Measurements from ENCODE around the gene HIVEP3. TPM values are rescaled to one million over a fixed set of nuclear protein-coding genes. Genes with fewer than 3 reads are reported as not detected.

Gene HIVEP3
- total RNA-seq, 1 donor from 2014 or later = 10.1 TPM

GRCh38 chr1:41484402-41485241 is 434.1 kb downstream of the HIVEP3 start, which contains the start of gene EDN2:
Gene EDN2, minus strand, starts transcription at chr1:41484683. Its CDS starts 82 bp downstream, at chr1:41484601.
- peak; percentile 85 for DNase-seq (ENCODE audit: low spot score)

DNA sequence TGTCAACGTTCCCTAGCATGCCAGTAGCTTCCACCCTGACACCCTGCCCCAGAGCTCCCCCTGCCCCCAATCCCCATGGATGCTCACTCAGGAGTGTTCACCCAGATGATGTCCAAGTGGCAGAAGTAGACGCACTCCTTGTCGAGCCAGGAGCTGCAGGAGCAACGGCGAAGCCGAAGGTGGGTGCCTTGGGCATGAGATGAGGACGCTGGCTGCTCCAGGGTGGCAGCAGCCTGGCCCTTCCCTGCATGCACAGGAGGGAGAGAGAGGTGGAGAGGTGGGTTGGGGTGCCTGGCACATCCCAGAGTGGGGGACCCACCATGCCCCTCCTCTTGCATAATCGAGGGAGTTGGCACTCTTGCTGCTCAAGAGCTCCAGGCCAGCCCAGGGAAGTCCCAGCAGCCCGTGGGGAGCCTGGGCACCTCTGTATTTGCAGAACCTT is 434.7 kb downstream of the HIVEP3 start:
- no peak for DNase-seq (ENCODE audit: low spot score)

DNA sequence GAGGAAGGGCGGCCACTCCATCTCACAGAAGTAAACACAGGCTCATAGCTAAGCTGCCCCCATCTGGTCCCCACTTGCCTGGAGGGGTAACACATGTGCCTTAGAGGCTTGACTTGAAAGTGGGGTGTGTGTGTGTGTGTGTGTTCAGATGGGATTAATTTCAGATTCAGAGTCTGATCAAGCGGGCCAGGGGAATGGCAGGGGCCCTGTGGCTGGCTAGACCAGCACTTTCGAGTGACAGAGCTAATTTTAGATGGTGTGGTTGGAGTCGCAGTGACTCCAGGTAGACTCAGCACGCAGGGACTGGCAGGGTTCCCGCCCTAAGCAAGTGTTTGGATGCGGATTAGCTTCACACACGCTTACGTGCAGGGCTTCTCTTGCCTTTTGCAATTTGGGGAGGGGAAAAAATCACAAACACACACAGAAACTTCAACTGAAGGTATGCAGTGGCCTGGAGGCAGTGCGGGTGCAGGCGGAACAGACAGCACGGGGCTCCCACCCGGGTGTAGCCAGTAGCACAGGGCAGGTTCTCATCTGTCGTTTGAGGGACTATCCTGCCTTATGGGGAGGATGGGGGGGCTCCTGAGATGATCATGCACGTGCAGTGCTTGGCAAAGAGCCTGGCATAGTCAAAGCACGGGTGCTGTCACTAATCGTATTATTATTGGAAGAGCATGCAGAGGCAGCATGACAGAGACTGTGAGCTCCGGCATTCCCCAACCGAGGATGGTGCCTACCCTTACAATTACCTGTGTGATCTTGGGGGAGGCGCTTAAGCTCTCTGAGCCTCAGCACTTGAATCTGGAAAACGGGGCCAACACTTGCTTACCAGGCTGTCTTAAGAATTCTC is 435.5 kb downstream of the HIVEP3 start:
- DNase-seq (ENCODE audit: low spot score) = no peak

- peak; percentile 88 for DNase-seq (ENCODE audit: low spot score)
Measured at GRCh38 chr1:41482001-41482765, 436.5 kb downstream of the HIVEP3 start.

DNA sequence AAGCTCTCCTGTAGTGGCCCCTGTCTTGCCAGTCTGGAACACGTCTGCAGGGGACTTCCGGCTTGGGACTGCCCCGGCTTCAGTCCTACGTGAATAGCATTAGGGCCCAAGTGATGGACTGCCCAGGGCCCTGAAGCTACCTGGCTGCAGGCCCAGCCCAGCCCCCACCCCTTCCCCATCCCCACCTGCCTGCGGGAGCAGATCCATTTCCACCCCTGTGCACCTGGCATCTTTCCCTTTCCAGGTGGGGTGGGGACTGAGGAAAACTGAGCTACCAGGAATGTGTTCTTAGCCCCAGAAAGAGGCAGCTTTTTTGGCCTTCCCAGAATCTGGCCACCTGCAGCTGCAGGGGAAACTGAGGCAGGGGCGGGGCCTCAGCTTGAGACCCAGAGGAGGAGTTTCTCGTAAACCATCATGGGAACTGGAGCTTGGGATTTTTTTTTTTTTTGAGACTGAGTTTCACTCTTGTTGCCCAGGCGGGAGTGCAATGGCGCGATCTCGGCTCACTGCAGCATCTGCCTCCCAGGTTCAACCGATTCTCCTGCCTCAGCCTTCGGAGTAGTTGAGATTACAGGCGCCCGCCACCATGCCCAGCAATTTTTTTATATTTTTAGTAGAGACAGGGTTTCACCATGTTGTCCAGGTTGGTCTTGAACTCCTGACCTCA is 437.5 kb downstream of the HIVEP3 start:
- no peak for DNase-seq (ENCODE audit: low spot score)

DNA sequence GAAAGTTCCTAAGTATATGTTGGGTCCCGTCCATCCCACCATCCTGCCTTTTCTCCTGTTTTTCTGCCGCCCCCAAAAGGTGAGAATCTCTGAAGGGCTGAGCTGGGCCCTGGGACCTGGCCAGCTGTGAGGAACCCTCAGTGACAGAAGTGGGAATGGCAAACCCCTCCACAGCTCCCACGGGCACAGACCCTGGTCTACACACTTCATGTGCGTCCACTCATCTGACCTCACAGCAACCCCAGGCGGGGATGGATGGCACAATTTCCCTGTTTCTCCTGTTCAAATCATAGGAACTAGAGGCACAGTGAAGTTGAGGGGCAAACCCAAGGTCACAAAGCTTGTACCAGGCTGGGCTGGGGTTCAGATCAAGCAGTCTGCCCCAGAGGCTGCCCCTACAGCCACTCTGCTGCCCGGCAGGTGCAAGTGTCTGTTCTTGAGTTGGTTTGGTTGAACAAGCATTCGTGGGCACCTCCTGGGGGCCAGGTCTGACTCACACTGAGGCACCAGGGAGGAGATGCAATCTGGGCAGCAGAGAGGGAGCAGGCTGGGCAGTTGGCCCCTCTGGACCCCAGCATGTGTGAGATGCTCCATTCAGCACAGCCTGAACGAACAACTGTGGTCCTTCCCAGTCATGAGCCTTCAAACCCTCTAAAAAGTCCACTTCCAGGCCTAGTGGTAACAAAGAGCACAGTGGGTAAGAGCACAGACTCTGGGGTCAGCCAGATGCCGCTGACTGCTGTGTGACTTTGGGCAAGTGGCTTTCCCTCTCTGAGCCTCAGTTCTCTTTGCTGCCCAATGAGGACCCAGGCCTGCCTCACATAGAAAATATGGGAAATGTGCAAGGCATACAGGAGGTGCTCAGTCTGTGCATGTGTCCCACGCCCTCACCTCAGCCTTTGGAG is 438.3 kb downstream of the HIVEP3 start:
- DNase-seq (ENCODE audit: low spot score) = no peak

- DNase-seq (ENCODE audit: low spot score) = no peak
Measured at GRCh38 chr1:41479808-41480160, 438.9 kb downstream of the HIVEP3 start.

DNA sequence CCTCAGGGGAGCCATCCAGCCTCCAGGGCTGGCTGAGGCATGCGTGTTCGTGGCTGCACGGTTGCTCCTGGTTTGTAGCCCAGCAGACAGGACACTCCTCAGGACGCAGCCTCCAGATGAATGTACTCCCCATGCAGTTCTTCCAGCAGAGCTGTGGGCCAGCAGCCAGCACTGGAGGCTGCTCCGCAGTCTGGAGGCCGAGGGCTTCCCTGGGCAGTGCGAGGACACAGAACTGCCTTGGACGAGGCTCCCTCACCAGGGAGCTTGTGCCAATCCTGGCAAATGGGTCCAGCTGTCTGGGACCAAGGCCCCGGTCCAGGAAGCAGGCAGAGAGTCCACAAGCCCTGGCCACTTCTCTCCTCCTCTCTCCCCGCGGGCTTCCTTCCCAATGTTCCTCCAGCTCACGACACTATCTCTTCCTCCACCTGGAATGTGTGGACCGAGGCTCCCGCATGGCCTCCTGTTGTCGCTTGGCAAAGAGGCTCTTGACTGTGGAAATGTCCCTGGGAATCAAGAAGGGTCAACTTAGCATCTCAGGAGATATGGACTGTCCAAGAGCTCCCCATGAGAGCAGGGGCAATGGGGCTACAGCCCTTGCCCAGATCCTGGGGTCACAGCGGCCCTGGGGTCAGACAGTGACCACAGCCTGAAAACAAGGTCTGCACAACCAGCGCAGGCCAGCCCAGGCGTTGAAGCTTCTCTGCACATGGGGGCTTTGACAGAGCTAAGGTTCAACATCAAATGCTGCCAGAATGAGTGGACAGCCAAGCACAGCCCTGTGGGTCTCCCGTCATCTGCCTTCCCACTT is 439.5 kb downstream of the HIVEP3 start:
- no peak for DNase-seq (ENCODE audit: low spot score)

- no peak for DNase-seq (ENCODE audit: low spot score)
Measured at GRCh38 chr1:41478118-41478748, 440.5 kb downstream of the HIVEP3 start.

GRCh38 chr1:41476807-41477361 is 441.8 kb downstream of the HIVEP3 start:
- DNase-seq (ENCODE audit: low spot score) = peak; percentile 47

- no peak for DNase-seq (ENCODE audit: low spot score)
Measured at GRCh38 chr1:41475859-41476567, 442.7 kb downstream of the HIVEP3 start.

- DNase-seq (ENCODE audit: low spot score) = no peak
Measured at GRCh38 chr1:41475346-41475745, 443.4 kb downstream of the HIVEP3 start.

- no peak for DNase-seq (ENCODE audit: low spot score)
Measured at GRCh38 chr1:41474490-41475271, 444.0 kb downstream of the HIVEP3 start.

- DNase-seq (ENCODE audit: low spot score) = no peak
Measured at GRCh38 chr1:41473738-41474362, 444.9 kb downstream of the HIVEP3 start.

DNA sequence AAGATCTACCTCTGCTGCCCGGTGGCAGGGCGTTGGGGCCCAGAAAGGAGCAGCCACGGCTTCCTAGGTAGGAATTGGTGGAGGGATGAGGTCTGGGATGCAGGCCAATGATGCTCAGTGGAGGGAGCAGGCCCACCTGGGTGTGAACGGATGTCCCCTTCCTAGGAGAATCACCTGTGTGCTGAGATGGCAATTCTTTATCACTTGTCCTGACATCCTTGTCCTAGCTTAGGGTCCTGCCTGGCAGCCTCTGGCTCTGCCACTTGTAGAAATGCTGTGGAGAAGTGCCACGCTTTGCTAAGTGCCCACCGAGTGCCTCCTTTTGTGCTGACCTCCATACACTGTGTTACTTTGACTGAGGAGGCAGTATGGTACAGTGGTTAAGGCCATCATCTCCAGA is 447.1 kb downstream of the HIVEP3 start:
- no peak for DNase-seq (ENCODE audit: low spot score)

GRCh38 chr1:41469706-41470105 is 449.0 kb downstream of the HIVEP3 start:
- no peak for DNase-seq (ENCODE audit: low spot score)
